A549 (cell line): ENCODE results near the gene CEP44.

Experiments
- ESRRA ChIP-seq: fragments of 150-350 bp; IDR thresholded peaks from 2 replicates; pipeline ENCODE4 v1.6.1; 2014; ENCODE audit warnings: mild to moderate bottlenecking, low read length, borderline replicate concordance
- HOXA7 ChIP-seq: fragments of 250-450 bp; sonication (Bioruptor Pico); IDR thresholded peaks from 2 replicates; pipeline ENCODE4 v1.5.0; 2020; ENCODE audit warnings: mild to moderate bottlenecking, moderate library complexity
- TF ChIP-seq, protein P1 (sequence below): fragments of >200 bp; sonication (Bioruptor Twin); formaldehyde crosslinking; IDR thresholded peaks from 3 replicates; pipeline ENCODE4 v1.5.1; 2016
- TF ChIP-seq, protein P2 (sequence below): fragments of 200-600 bp; sonication (generic); IDR thresholded peaks from 2 replicates; pipeline ENCODE4 v1.6.1; 2016; ENCODE audit warnings: antibody characterized with exemption, mild to moderate bottlenecking, moderate library complexity

DNA sequence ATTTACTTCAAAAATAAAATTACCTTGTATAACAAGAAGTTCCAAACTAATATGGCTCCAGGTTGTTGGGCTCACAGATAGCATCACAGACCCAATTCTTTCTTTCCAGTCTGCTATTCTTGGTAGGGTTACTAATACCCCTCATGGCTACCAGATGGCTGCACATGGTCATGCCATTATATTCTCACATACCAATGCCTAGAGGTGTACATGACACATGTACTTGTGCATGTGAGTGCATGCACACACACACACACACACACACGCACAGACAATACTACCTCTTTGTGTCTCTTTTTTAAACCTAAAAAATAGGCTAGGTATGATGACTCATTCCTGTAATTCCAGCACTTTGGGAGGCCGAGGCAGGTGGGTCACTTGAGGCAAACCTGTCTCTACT, 31.3 kb upstream of the CEP44 start:
- TF ChIP-seq, protein P1, sequence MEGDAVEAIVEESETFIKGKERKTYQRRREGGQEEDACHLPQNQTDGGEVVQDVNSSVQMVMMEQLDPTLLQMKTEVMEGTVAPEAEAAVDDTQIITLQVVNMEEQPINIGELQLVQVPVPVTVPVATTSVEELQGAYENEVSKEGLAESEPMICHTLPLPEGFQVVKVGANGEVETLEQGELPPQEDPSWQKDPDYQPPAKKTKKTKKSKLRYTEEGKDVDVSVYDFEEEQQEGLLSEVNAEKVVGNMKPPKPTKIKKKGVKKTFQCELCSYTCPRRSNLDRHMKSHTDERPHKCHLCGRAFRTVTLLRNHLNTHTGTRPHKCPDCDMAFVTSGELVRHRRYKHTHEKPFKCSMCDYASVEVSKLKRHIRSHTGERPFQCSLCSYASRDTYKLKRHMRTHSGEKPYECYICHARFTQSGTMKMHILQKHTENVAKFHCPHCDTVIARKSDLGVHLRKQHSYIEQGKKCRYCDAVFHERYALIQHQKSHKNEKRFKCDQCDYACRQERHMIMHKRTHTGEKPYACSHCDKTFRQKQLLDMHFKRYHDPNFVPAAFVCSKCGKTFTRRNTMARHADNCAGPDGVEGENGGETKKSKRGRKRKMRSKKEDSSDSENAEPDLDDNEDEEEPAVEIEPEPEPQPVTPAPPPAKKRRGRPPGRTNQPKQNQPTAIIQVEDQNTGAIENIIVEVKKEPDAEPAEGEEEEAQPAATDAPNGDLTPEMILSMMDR: no peak
- TF ChIP-seq, protein P2, sequence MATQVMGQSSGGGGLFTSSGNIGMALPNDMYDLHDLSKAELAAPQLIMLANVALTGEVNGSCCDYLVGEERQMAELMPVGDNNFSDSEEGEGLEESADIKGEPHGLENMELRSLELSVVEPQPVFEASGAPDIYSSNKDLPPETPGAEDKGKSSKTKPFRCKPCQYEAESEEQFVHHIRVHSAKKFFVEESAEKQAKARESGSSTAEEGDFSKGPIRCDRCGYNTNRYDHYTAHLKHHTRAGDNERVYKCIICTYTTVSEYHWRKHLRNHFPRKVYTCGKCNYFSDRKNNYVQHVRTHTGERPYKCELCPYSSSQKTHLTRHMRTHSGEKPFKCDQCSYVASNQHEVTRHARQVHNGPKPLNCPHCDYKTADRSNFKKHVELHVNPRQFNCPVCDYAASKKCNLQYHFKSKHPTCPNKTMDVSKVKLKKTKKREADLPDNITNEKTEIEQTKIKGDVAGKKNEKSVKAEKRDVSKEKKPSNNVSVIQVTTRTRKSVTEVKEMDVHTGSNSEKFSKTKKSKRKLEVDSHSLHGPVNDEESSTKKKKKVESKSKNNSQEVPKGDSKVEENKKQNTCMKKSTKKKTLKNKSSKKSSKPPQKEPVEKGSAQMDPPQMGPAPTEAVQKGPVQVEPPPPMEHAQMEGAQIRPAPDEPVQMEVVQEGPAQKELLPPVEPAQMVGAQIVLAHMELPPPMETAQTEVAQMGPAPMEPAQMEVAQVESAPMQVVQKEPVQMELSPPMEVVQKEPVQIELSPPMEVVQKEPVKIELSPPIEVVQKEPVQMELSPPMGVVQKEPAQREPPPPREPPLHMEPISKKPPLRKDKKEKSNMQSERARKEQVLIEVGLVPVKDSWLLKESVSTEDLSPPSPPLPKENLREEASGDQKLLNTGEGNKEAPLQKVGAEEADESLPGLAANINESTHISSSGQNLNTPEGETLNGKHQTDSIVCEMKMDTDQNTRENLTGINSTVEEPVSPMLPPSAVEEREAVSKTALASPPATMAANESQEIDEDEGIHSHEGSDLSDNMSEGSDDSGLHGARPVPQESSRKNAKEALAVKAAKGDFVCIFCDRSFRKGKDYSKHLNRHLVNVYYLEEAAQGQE: no peak
- TF ChIP-seq ESRRA (no peak), HOXA7 (CRISPR knock-in tag) (no peak)
